ENCODE results near the gene TTC34.

- TF ChIP-seq CTCF (IDR thresholded peaks at IDR 0.05) (no peak), POLR2A (IDR thresholded peaks at IDR 0.05) (no peak)
These were observed 25.3 kb upstream of the TTC34 start for GRCh38 chr1:2826736-2827292.

Measured in ovary (tissue), 3 donors.